ENCODE measurements around the gene TMEM192. TPM values are rescaled to one million over a fixed set of nuclear protein-coding genes. Genes with fewer than 3 reads are reported as not detected.

The TMEM192 gene
- total and polyA plus RNA-seq, 2 of the 4 experiments (the other 2 are of a cell fraction), result 7.7 to 17.2 TPM

DNA sequence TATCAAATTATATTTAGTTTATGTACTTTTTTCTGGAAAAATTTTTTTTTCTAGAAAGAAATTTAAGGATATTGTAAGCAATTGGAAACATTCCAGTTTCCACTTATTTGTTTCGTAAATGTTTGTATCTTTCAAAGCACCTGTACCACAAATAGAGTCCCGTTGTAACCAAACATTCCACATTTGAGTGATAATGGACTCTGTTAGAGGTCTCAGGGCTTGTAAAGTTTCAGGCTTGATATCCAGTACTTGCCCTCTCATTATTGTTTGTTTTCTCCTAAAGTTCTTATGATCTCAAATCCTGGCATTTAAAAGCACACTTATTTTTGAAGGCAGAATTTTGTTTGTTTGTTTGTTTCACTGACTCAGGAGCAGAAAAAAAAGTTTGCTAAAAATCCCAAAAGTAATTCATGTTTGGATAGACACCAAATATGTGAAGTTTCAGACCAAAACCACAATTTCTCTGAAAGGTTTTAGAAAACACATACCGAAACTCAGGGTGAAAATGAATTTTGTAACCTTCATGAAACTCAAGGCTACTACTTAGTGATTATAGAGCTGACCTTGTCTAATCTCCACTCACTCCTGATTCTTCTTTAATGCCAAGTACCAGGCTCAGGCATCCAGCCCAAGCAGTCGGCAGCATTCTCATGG lies 5.7 kb upstream of the TMEM192 start:
- POLR2A ChIA-PET (ENCODE audit: unreplicated experiment), result no interaction called here
- H3K18ac ChIP-seq (ENCODE audit: low read depth, low read length), result no peak overlapping the region
- no peak overlapping the region for H3K56ac ChIP-seq (ENCODE audit: extremely low read depth, insufficient read depth, low read length)
- no peak overlapping the region for H2BK5ac ChIP-seq (ENCODE audit: low read depth, low read length, poor library complexity, severe bottlenecking)
- H4K8ac ChIP-seq (ENCODE audit: low read depth in 2 of 2, low read length in 2 of 2), result no peak overlapping the region
- H3K27me3 ChIP-seq (ENCODE audit: control insufficient read depth, insufficient read depth, low read length), result no peaks in the 10 kb centered on the region
- TF ChIP-seq MAZ (IDR thresholded peaks at IDR 0.05; ENCODE audit: borderline replicate concordance, low read depth, low read length) (no peak), RAD21 (IDR thresholded peaks at IDR 0.05; ENCODE audit: low read length) (no peak), RFX5 (IDR thresholded peaks at IDR 0.05; ENCODE audit: low read depth, low read length) (no peak), FOS (IDR thresholded peaks at IDR 0.05; ENCODE audit: low read depth, low read length) (no peak), MXI1 (IDR thresholded peaks at IDR 0.05; ENCODE audit: borderline replicate concordance, low read depth, low read length) (no peak), USF2 (IDR thresholded peaks at IDR 0.05; ENCODE audit: low read depth, low read length) (no peak), POLR2A (IDR thresholded peaks at IDR 0.05; ENCODE audit: low read depth, low read length) (no peak), NFE2L2 (IDR thresholded peaks at IDR 0.05; ENCODE audit: low read depth, low read length) (no peak), RCOR1 (IDR thresholded peaks at IDR 0.05; ENCODE audit: insufficient replicate concordance, low read length) (no peak), BHLHE40 (IDR thresholded peaks at IDR 0.05; ENCODE audit: low read depth, low read length) (no peak)
- TF ChIP-seq, protein P1, sequence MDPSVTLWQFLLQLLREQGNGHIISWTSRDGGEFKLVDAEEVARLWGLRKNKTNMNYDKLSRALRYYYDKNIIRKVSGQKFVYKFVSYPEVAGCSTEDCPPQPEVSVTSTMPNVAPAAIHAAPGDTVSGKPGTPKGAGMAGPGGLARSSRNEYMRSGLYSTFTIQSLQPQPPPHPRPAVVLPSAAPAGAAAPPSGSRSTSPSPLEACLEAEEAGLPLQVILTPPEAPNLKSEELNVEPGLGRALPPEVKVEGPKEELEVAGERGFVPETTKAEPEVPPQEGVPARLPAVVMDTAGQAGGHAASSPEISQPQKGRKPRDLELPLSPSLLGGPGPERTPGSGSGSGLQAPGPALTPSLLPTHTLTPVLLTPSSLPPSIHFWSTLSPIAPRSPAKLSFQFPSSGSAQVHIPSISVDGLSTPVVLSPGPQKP (IDR thresholded peaks at IDR 0.05; ENCODE audit: borderline replicate concordance, low read depth, low read length), result no peak
- no peak overlapping the region for H2AFZ ChIP-seq (replicated peaks; ENCODE audit: low read length, poor library complexity)
- no peak overlapping the region for H3K9ac ChIP-seq (ENCODE audit: low read depth, low read length)
- H3K14ac ChIP-seq (replicated peaks; ENCODE audit: low read depth, low read length), result no peak overlapping the region
- H3K9me1 ChIP-seq (ENCODE audit: insufficient read depth, low read length), result 0 out of 2 replicates have a peak, but pooled peaks cover 3% of the 10 kb centered on the region
- H2BK20ac ChIP-seq (ENCODE audit: low read depth, low read length), result no peak overlapping the region
- ATAC-seq (ENCODE audit: low read depth) (no peak), DNase-seq (no peak)
- H4K91ac ChIP-seq (ENCODE audit: insufficient read depth, low read depth, low read length), result no peak overlapping the region
- H3K4me1 ChIP-seq (ENCODE audit: control insufficient read depth, insufficient read depth, low read length), result peaks cover 2% of the 10 kb centered on the region; the same call in 1 of the 2 replicates
- H3K4me2 ChIP-seq (ENCODE audit: low read depth, low read length), result no peak overlapping the region
- no peak overlapping the region for H3K27ac ChIP-seq (ENCODE audit: insufficient read depth, low read length)
- H3K9me3 ChIP-seq (ENCODE audit: control insufficient read depth, insufficient read depth, low read length), result no peaks in the 10 kb centered on the region
- H4K5ac ChIP-seq (ENCODE audit: low read depth, low read length), result no peak overlapping the region
- no peak overlapping the region for H2BK15ac ChIP-seq (ENCODE audit: low read depth, low read length)
- no peak overlapping the region for H3K23ac ChIP-seq (ENCODE audit: low read depth, low read length)
- H2AK5ac ChIP-seq (ENCODE audit: low read depth, low read length), result no peak overlapping the region
- no peaks in the 10 kb centered on the region for H3K79me1 ChIP-seq (ENCODE audit: low read depth in 1 of 2, low read length in 2 of 2)
- intact Hi-C loops (cut with micrococcal nuclease) (no loop called here), in situ Hi-C loops (cut with MboI; ENCODE audit: low sequenced_read_pairs) (no loop called here), dilution Hi-C loops (cut with HindIII; ENCODE audit: low sequenced_read_pairs, unreplicated experiment) (no loop called here)
- WGBS, 2 experiments (ENCODE audit: extremely low coverage in 2 of 2, insufficient read length in 1 of 2), result no CpG with 5 or more reads among the region's 4 CpGs
- no peak overlapping the region for H2BK120ac ChIP-seq (ENCODE audit: low read depth, low read length)
- no peak overlapping the region for H3K4ac ChIP-seq (ENCODE audit: low read depth, low read length)
- CTCF ChIA-PET, result interaction anchor here (1.0 kb wide), 1 partner anchor 13 kb away, joined by 4 read pairs; no protein-coding TSS in a partner anchor
- BruUV-seq (replicated peaks), result no TSS peak
- H2AK9ac ChIP-seq (replicated peaks; ENCODE audit: low read depth, low read length, poor library complexity), result no peak overlapping the region
- H4K20me1 ChIP-seq (ENCODE audit: insufficient read depth, low read length), result no peaks in the 10 kb centered on the region
- H3K36me3 ChIP-seq (ENCODE audit: control insufficient read depth, insufficient read depth, low read length), result no peaks in the 10 kb centered on the region
- H3K4me3 ChIP-seq (ENCODE audit: insufficient read depth, low read depth, low read length), result no peak overlapping the region

Data from IMR-90 (cell line).